HG02852 (cell line): ENCODE measurements around the gene RFX3.

Source experiments
- ATAC-seq: cut with Tn5 transposase; IDR thresholded peaks from one replicate; pipeline ENCODE4 v1.9.1; 2021; ENCODE audit warnings: mild to moderate bottlenecking, moderate library complexity; ENCODE audit not compliant: unreplicated experiment

The RFX3 gene

DNA sequence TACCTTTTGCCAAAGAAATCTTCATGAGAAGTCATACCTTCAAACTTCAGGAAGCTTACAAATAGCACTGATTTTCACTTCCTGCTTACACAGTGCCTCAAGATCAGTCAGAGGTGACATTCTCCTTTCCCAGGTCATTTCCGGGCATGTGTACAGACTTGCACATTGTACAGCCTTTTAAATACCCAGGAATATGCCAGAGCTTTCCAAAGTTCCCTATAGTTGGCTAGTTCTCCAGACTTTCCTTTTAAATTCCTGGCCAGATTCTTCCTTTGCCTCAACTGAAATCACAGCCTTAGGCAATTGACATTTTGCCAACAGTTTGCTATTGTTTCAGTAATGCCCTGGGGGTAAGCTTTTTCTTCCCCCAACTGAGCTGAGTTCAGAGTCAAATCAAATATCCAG is 47.2 kb downstream of the RFX3 start:
- ATAC-seq, result peak; percentile 43

DNA sequence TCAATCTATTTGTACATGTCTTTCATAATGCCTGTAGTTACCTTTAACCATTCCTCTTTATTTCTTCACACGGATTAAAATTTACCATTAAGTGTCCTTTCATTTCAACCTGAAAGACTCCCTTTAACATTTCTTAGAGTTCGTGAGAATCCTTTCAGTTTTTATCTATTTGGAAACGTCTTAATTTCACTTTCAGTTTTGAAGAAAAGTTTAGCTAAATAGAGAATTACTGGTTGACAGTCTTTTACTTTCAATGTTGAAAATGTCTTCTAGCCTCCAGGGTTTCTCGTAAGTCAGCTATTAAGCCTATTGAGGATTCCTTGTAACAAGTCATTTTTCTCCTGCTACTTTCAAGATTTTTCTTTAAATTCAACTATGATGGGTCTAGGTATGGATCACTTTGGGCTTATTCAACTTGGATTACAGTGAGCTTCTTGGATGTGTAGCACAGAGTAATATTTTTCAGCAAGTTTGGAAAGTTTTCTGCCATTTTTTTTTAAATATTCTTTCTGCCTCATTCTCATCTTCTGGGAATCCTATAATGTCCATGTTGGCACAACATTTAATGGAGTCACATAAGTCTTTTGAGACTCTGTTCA is 48.5 kb downstream of the RFX3 start:
- ATAC-seq, result peak; percentile 29

DNA sequence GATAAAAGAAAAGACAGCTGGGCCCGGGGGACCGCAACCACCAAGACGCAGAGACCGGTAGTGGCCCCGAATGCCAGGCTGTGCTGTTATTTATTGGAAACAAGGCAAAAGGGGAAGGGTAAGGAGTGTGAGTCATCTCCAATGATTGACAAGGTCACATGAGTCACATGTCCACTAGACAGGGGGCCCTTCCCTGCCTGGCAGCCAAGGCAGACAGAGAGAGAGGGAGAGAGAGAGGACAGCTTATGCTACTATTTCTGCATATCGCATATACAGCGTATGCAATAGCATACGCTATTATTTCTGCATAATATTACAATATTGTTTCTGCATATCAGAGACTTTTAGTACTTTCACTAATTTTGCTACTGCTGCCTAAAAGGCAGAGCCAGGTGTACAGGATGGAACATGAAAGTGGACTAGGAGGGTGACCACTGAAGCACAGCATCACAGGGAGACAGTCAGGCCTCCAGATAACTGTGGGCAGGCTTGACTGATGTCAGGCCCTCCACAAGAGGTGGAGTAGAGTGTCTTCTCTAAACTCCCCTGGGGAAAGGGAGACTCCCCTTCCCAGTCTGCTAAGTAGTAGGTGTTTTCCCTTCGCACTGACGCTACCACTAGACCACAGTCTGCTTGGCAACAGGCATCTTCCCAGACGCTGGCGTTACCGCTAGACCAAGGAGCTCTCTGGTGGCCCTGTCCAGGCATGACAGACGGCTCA is 50.3 kb downstream of the RFX3 start:
- ATAC-seq, result no peak

GRCh38 chr9:3474821-3475220 is 51.0 kb downstream of the RFX3 start:
- no peak for ATAC-seq

- peak; percentile 33 for ATAC-seq
Measured at GRCh38 chr9:3473405-3473804, 52.4 kb downstream of the RFX3 start.

- ATAC-seq, result no peak
Measured at GRCh38 chr9:3471883-3472282, 53.9 kb downstream of the RFX3 start.

DNA sequence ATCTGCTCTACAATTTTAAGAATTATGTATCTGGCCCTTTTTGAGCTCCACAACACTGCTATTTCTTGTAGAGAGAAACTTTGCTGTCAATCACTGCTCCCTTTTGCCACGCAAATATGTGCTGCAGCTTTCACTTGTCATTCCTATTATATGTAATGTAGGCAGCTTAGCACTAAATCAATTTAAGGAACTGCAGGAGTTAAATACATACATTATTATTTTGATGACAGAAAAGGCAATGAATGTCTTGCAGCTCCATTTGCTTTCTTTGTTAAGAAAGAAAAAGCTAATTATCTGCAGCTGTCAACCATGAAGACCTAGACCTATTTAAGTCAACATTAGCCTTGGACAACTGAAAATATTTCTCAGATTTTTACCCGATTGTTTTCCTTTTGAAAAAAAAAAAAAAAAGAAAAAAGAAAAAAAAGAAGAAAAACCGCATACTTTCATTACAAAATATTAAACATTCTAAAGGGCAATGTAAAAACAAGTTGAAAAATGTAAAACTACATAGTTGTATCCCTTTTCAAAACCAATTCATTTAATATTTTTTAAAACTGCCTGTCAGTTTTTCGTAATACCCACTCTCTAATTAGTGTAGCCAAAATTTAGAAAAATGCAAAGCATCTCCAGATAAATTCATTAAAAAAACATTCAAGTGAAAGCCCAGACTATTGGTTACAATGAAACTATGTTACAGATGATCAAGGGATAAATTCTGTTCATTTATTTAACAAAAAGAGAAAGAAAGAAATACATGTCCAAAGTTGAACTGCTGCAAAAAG is 57.2 kb downstream of the RFX3 start:
- ATAC-seq, result no peak

- peak; percentile 99 for ATAC-seq
Measured at GRCh38 chr9:3467593-3468219, 58.1 kb downstream of the RFX3 start.

DNA sequence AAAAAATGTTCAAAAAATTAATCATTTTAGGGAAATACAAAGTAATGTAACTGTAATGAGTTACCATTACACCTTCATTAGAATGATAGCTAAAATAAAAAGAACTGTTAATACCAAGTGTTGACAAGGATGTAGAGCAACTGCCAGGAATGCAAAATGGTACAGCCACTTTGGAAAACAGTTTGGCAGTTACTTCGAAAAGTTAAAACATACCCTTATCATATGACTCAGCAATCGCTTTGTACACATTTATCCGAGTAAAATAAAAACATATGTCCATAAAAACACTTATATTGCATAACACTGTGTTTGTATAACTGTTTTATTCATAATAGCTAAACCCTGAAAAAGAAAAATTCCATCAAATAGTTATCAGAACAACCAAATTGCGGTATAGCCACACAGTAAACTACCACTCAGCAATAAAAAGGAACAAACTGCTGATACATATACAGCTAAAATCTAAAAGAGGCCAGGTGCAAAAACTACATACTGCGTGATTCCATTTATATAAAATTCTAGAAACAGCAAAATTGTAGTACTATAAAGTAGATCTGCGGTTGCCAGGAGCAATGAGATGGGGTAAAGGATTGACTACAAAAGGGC is 61.7 kb downstream of the RFX3 start:
- no peak for ATAC-seq

DNA sequence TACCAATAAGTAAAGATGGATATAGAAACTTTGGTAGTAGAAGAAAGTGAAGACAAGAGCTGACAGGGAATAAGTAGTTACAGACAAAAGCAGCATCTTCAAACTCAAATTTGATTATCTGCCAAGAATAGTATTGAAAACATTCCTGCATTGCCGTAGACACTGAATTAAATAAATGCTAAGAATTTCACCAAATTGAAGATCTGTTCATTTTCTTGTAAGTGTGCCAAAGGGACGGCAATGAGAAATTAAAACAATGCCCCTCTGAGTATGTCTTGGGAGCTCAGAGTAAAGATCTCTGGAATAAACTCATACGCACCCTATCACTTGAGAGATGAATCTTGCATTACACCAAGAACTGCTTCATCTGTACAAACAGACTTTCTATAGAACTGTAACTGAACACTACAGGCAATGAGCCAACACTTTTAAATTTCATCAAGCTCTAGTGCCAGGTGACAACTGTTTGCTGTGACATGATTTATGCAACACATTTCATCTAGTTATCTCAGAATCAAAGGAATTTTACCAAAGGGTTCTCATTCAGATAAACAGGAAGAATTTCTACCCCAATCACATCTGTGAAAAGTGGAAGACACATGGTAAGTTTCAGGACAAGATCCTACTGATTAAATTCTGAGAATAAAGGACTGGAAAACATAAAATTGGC is 66.9 kb downstream of the RFX3 start:
- ATAC-seq, result no peak

DNA sequence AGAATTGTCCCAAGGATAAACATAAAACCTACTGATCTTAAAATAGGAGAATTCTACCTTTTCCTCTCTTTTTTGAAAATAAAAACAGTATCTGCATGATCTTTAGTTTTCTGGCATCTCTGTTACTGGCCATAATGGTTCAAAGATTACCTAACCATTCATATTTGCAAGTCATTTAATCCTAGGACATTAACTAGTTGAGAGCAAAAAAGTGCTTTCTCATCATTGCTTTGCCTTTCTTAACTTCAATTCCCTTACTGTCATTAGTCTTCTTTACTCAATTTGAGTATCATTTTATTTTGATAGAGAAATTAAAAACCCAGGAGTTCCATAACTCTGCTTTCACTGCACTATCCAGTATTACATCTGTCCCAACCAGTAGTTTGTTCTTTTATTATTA is 68.6 kb downstream of the RFX3 start:
- ATAC-seq, result no peak

GRCh38 chr9:3455717-3456116 is 70.1 kb downstream of the RFX3 start:
- no peak for ATAC-seq

DNA sequence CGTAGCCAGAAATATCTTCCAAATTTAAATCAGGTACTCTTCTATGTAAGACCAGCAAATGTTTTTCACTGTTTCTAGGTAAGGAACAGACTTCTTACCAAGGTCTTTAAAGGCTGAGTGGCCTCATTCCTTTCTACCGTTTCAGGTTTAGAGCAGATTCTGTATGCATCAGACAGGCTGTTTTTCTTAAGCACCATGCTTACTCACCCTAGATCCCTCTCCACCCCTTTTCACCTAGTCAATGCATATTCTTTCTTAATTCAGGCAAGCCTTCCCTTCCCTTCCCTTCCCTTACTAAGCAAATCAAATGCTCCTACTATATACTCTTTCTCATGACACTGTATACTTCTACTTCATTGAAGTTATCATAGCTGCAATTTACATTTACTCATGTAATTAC is 70.7 kb downstream of the RFX3 start:
- ATAC-seq, result no peak

DNA sequence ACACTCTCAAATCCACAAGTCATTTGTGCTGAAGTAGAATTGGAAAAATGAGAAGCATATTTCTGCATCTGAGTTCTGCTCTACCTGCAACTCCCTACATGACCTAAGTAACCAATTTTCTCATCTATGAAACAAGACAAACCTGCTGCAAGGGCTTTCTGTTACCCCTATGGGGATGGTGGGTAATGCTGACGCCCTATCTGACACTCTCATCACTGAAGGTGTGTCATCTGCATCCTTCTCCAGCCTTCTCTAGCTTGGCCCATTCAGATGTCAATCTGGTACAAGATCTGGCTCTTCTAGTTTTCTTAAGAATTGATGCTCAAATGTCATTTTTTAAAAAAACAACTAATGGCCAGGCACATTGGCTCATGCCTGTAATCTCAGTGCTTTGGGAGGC is 73.8 kb downstream of the RFX3 start:
- no peak for ATAC-seq

DNA sequence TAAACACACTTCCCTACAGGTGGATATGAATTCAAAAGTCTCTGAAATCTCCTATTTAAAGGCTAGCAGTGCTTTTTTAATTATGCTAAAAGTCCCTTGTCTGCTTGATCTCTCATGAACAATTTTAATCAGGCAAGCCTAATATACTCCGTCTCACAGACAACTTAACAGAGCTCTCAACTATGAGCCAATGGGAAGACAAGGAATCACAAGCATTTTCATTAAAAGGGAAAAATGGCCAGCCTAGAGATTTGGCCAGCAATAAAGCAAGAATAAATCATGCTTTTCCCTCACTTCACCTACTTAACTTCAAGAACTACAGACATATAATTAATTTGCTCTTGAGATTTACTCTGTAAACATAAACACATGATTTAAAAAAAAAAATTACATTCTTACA is 78.0 kb downstream of the RFX3 start:
- ATAC-seq, result no peak

- ATAC-seq, result no peak
Measured at GRCh38 chr9:3447143-3447542, 78.7 kb downstream of the RFX3 start.

DNA sequence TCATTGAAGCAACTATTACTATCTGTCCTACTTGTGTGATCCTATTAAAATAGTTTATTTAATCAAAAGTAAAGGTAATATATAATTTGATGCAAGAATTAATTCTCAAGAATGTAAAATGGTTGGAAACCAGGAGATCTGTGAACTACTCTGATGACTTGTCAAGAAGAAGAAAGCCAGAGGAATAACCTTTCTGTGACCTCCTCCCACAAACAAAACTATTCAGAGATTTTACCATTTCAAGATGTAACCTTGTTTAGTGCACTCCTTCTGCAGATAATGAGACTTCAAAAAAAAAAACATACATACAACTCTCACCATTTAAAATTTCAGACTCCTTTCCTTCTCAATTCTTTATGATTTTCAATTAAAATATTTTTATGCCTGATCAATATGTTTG is 79.5 kb downstream of the RFX3 start:
- ATAC-seq, result no peak

- no peak for ATAC-seq
Measured at GRCh38 chr9:3444016-3444415, 81.8 kb downstream of the RFX3 start.

DNA sequence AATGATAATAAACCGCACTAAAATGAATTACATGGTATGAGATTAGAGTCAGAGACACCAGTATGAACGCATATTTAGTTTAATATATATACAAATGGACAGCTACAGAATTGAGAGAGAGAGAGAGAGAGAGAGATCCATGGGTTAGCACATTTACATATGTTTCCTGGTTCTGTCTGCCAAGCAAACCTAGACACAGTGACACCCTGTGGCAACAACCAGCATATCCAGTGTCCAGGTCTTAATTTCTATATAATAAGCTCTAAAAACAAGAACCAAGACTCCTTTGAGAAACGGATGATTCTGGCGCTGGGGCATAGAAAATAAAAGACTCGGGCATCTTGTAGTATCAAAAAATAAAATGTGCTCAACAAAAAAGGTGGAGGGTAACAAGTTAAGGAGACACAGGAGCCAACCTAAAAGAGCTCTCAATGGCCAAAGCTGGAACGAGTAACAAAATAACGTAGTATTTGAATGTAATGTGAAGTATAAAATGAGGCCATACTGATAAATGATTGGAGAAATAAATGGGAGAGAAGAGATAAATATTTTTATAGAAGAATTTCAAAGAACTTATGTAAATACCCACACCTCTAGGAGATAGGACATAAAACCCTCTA is 84.5 kb downstream of the RFX3 start:
- ATAC-seq, result peak; percentile 94
